ENCODE results near the gene TMEM184C. TPM values are rescaled to one million over a fixed set of nuclear protein-coding genes. Genes with fewer than 3 reads are reported as not detected.

TMEM184C gene
- total RNA-seq, 3 donors from 2014 or later = 29.1 to 31.1 (median 30.4) TPM

GRCh38 chr4:147590249-147590920 lies 26.8 kb upstream of the TMEM184C start:
- no peak for ATAC-seq
- H3K27me3 Mint-ChIP-seq (ENCODE audit: low read depth) = peaks cover 7% of the 10 kb centered on the region

GRCh38 chr4:147591106-147591505 lies 26.1 kb upstream of the TMEM184C start:
- ATAC-seq (no peak), DNase-seq (no peak)
- Mint-ChIP-seq H3K9me3 (no peaks in the 10 kb centered on the region), H3K4me3 (no peak overlapping the region), H3K36me3 (ENCODE audit: insufficient read depth) (no peaks in the 10 kb centered on the region), H3K27me3 (ENCODE audit: low read depth) (peaks cover 5% of the 10 kb centered on the region), H3K4me1 (ENCODE audit: low read depth) (no peaks in the 10 kb centered on the region)

More at GRCh38 chr4:147590249-147590920, 26.8 kb upstream of the TMEM184C start:
- Mint-ChIP-seq H3K4me1 (ENCODE audit: low read depth) (no peaks in the 10 kb centered on the region), H3K4me3 (no peak overlapping the region), H3K36me3 (ENCODE audit: insufficient read depth) (no peaks in the 10 kb centered on the region), H3K9me3 (no peaks in the 10 kb centered on the region)
- peak; percentile 13 for DNase-seq

GRCh38 chr4:147594107-147594506 lies 23.1 kb upstream of the TMEM184C start:
- DNase-seq (no peak), ATAC-seq (no peak)
- no peaks in the 10 kb centered on the region for H3K9me3 Mint-ChIP-seq
- H3K36me3 Mint-ChIP-seq (ENCODE audit: insufficient read depth) = no peaks in the 10 kb centered on the region
- H3K27me3 Mint-ChIP-seq (ENCODE audit: low read depth) = peaks cover 5% of the 10 kb centered on the region
- H3K4me1 Mint-ChIP-seq (ENCODE audit: low read depth) = no peaks in the 10 kb centered on the region
- no peak overlapping the region for H3K4me3 Mint-ChIP-seq

- no peaks in the 10 kb centered on the region for H3K9me3 Mint-ChIP-seq
- no peaks in the 10 kb centered on the region for H3K36me3 Mint-ChIP-seq (ENCODE audit: insufficient read depth)
- no peak for DNase-seq
- ATAC-seq = no peak
- no peak overlapping the region for H3K4me3 Mint-ChIP-seq
- peaks cover 5% of the 10 kb centered on the region for H3K27me3 Mint-ChIP-seq (ENCODE audit: low read depth)
- H3K4me1 Mint-ChIP-seq (ENCODE audit: low read depth) = no peaks in the 10 kb centered on the region
Observed at GRCh38 chr4:147594578-147594977, 22.6 kb upstream of the TMEM184C start.

- no peak overlapping the region for H3K4me3 Mint-ChIP-seq
- H3K36me3 Mint-ChIP-seq (ENCODE audit: insufficient read depth) = no peaks in the 10 kb centered on the region
- peaks cover 5% of the 10 kb centered on the region for H3K27me3 Mint-ChIP-seq (ENCODE audit: low read depth)
- H3K9me3 Mint-ChIP-seq = no peaks in the 10 kb centered on the region
- DNase-seq (no peak), ATAC-seq (no peak)
- no peaks in the 10 kb centered on the region for H3K4me1 Mint-ChIP-seq (ENCODE audit: low read depth)
Observed at GRCh38 chr4:147596377-147596776, 20.8 kb upstream of the TMEM184C start.

- ATAC-seq (no peak), DNase-seq (no peak)
- no peaks in the 10 kb centered on the region for H3K9me3 Mint-ChIP-seq
- no peak overlapping the region for H3K4me3 Mint-ChIP-seq
- H3K27me3 Mint-ChIP-seq (ENCODE audit: low read depth) = peaks cover 5% of the 10 kb centered on the region
- no peaks in the 10 kb centered on the region for H3K36me3 Mint-ChIP-seq (ENCODE audit: insufficient read depth)
- H3K4me1 Mint-ChIP-seq (ENCODE audit: low read depth) = no peaks in the 10 kb centered on the region
Observed at GRCh38 chr4:147596981-147597380, 20.2 kb upstream of the TMEM184C start.

GRCh38 chr4:147597561-147597960 lies 19.6 kb upstream of the TMEM184C start:
- H3K4me3 Mint-ChIP-seq = no peak overlapping the region
- ATAC-seq = no peak
- DNase-seq = no peak
- H3K27me3 Mint-ChIP-seq (ENCODE audit: low read depth) = peaks cover 4% of the 10 kb centered on the region
- no peaks in the 10 kb centered on the region for H3K9me3 Mint-ChIP-seq
- no peaks in the 10 kb centered on the region for H3K4me1 Mint-ChIP-seq (ENCODE audit: low read depth)
- no peaks in the 10 kb centered on the region for H3K36me3 Mint-ChIP-seq (ENCODE audit: insufficient read depth)

GRCh38 chr4:147599206-147599605 lies 18.0 kb upstream of the TMEM184C start:
- no peak overlapping the region for H3K4me3 Mint-ChIP-seq
- H3K9me3 Mint-ChIP-seq = no peaks in the 10 kb centered on the region
- DNase-seq (no peak), ATAC-seq (no peak)
- no peaks in the 10 kb centered on the region for H3K36me3 Mint-ChIP-seq (ENCODE audit: insufficient read depth)
- peaks cover 1% of the 10 kb centered on the region for H3K27me3 Mint-ChIP-seq (ENCODE audit: low read depth)
- H3K4me1 Mint-ChIP-seq (ENCODE audit: low read depth) = no peaks in the 10 kb centered on the region

- no peaks in the 10 kb centered on the region for H3K36me3 Mint-ChIP-seq (ENCODE audit: insufficient read depth)
- no peaks in the 10 kb centered on the region for H3K4me1 Mint-ChIP-seq (ENCODE audit: low read depth)
- ATAC-seq (no peak), DNase-seq (no peak)
- H3K4me3 Mint-ChIP-seq = no peak overlapping the region
- no peaks in the 10 kb centered on the region for H3K9me3 Mint-ChIP-seq
- peaks cover 1% of the 10 kb centered on the region for H3K27me3 Mint-ChIP-seq (ENCODE audit: low read depth)
Observed at GRCh38 chr4:147599769-147600168, 17.4 kb upstream of the TMEM184C start.

GRCh38 chr4:147605499-147605898 lies 11.7 kb upstream of the TMEM184C start:
- no peaks in the 10 kb centered on the region for H3K9me3 Mint-ChIP-seq
- H3K4me3 Mint-ChIP-seq = no peak overlapping the region
- peaks cover 2% of the 10 kb centered on the region for H3K36me3 Mint-ChIP-seq (ENCODE audit: insufficient read depth)

GRCh38 chr4:147607471-147607870 lies 9.7 kb upstream of the TMEM184C start:
- ATAC-seq (no peak), DNase-seq (no peak)
- peaks cover 2% of the 10 kb centered on the region for H3K36me3 Mint-ChIP-seq (ENCODE audit: insufficient read depth)
- peaks cover 5% of the 10 kb centered on the region for H3K27me3 Mint-ChIP-seq (ENCODE audit: low read depth)
- no peak overlapping the region for H3K4me3 Mint-ChIP-seq
- H3K9me3 Mint-ChIP-seq = no peaks in the 10 kb centered on the region
- H3K4me1 Mint-ChIP-seq (ENCODE audit: low read depth) = no peaks in the 10 kb centered on the region

More at GRCh38 chr4:147605499-147605898, 11.7 kb upstream of the TMEM184C start:
- no peak for ATAC-seq
- peaks cover 5% of the 10 kb centered on the region for H3K27me3 Mint-ChIP-seq (ENCODE audit: low read depth)
- no peak for DNase-seq
- H3K4me1 Mint-ChIP-seq (ENCODE audit: low read depth) = no peaks in the 10 kb centered on the region

- H3K36me3 Mint-ChIP-seq (ENCODE audit: insufficient read depth) = peaks cover 4% of the 10 kb centered on the region
- DNase-seq (no peak), ATAC-seq (no peak)
- no peak overlapping the region for H3K4me3 Mint-ChIP-seq
- H3K27me3 Mint-ChIP-seq (ENCODE audit: low read depth) = peaks cover 5% of the 10 kb centered on the region
- no peaks in the 10 kb centered on the region for H3K9me3 Mint-ChIP-seq
- H3K4me1 Mint-ChIP-seq (ENCODE audit: low read depth) = no peaks in the 10 kb centered on the region
Observed at GRCh38 chr4:147610686-147611085, 6.5 kb upstream of the TMEM184C start.

- H3K27me3 Mint-ChIP-seq (ENCODE audit: low read depth) = no peaks in the 10 kb centered on the region
- peak overlapping the region; percentile 96 for H3K4me3 Mint-ChIP-seq
- H3K9me3 Mint-ChIP-seq = no peaks in the 10 kb centered on the region
- DNase-seq (no peak), ATAC-seq (peak; percentile 2 to 6)
- H3K36me3 Mint-ChIP-seq (ENCODE audit: insufficient read depth) = peaks cover 17% of the 10 kb centered on the region
- peaks cover 35% of the 10 kb centered on the region for H3K4me1 Mint-ChIP-seq (ENCODE audit: low read depth)
Observed at GRCh38 chr4:147616849-147617172, 386 bp upstream of the TMEM184C start.

GRCh38 chr4:147617841-147618691 lies 869 bp downstream of the TMEM184C start:
- Mint-ChIP-seq H3K4me1 (ENCODE audit: low read depth) (peaks cover 35% of the 10 kb centered on the region), H3K9me3 (no peaks in the 10 kb centered on the region), H3K4me3 (peak overlapping the region; percentile 96), H3K36me3 (ENCODE audit: insufficient read depth) (peaks cover 22% of the 10 kb centered on the region), H3K27me3 (ENCODE audit: low read depth) (no peaks in the 10 kb centered on the region)
- ATAC-seq = peak in 1 of 2 donors; percentile 4
- DNase-seq = no peak

GRCh38 chr4:147620315-147620714 lies 3.1 kb downstream of the TMEM184C start:
- H3K4me1 Mint-ChIP-seq (ENCODE audit: low read depth) = peaks cover 35% of the 10 kb centered on the region
- no peaks in the 10 kb centered on the region for H3K27me3 Mint-ChIP-seq (ENCODE audit: low read depth)
- no peak for DNase-seq
- no peaks in the 10 kb centered on the region for H3K9me3 Mint-ChIP-seq
- peak overlapping the region; percentile 55 for H3K4me3 Mint-ChIP-seq
- peaks cover 31% of the 10 kb centered on the region for H3K36me3 Mint-ChIP-seq (ENCODE audit: insufficient read depth)
- ATAC-seq = no peak
